PC-3 (cell line): Measurements from ENCODE around the gene C1orf52. TPM values are rescaled to one million over a fixed set of nuclear protein-coding genes. Genes with fewer than 3 reads are reported as not detected.
A peak's percentile ranks its signal among the peaks of the same experiment; 100 is the strongest.

Source experiments
- ATAC-seq: fragments of 200-7000 bp; cut with Tn5 transposase; 2 replicates; pipeline ENCODE4 v1.9.1; 2020; ENCODE audit warnings: mild to moderate bottlenecking, moderate library complexity
- BruUV-seq: library from RNA; stranded (reverse); fragments of 400-500 nt; replicated peaks from 2 replicates; lab custom pipeline; 2021; lab: Mats Ljungman, UMichigan
- CTCF ChIA-PET: fragments of 300-600 bp; sonication (Branson Sonifier 250); formaldehyde crosslinking; loops from one replicate; lab custom pipeline; 2022; ENCODE audit warnings: antibody characterized with exemption; lab: Charles Lee
- POLR2A ChIA-PET: fragments of 300-600 bp; sonication (Branson Sonifier 250); formaldehyde crosslinking; loops from one replicate; lab custom pipeline; 2022; ENCODE audit warnings: antibody characterized with exemption; ENCODE audit not compliant: unreplicated experiment; lab: Charles Lee
- DNase-seq: peaks from one replicate; pipeline ENCODE4 v3.0.0-alpha.2; 2015
- H2AFZ ChIP-seq: fragments of 300-600 bp; sonication (generic); 2 replicates; pipeline ENCODE4 v1.6.0; 2016; ENCODE audit warnings: antibody characterized with exemption, low read length
- H3F3A ChIP-seq: fragments of 300-600 bp; sonication (generic); one replicate; pipeline ENCODE4 v1.6.0; 2017; ENCODE audit warnings: antibody characterized with exemption, low read length, control low read depth, mild to moderate bottlenecking; ENCODE audit not compliant: unreplicated experiment
- H3K27ac ChIP-seq: fragments of 300-600 bp; sonication (generic); 2 replicates; pipeline ENCODE4 v1.5.1; 2016; ENCODE audit warnings: mild to moderate bottlenecking, low read length
- H3K27me3 ChIP-seq: fragments of 300-600 bp; sonication (generic); 2 replicates; pipeline ENCODE4 v1.6.1; 2016; ENCODE audit warnings: low read length, mixed read lengths
- H3K36me3 ChIP-seq: fragments of 300-600 bp; sonication (generic); 2 replicates; pipeline ENCODE4 v1.6.1; 2016; ENCODE audit warnings: low read depth, mixed run types, low read length, mixed read lengths
- H3K4me1 ChIP-seq: fragments of 300-600 bp; sonication (generic); 2 replicates; pipeline ENCODE4 v1.5.1; 2016; ENCODE audit warnings: low read length; ENCODE audit not compliant: insufficient read depth
- H3K4me2 ChIP-seq: fragments of 300-600 bp; sonication (generic); 2 replicates; pipeline ENCODE4 v1.6.0; 2016; ENCODE audit warnings: low read length
- H3K4me3 ChIP-seq: fragments of 300-600 bp; sonication (generic); 2 replicates; pipeline ENCODE4 v1.5.1; 2016; ENCODE audit warnings: mild to moderate bottlenecking, low read length, mixed read lengths
- H3K79me2 ChIP-seq: fragments of 300-600 bp; sonication (generic); 2 replicates; pipeline ENCODE4 v1.6.1; 2017; ENCODE audit warnings: low read length, mixed read lengths
- H3K9ac ChIP-seq: fragments of 300-600 bp; sonication (generic); 2 replicates; pipeline ENCODE4 v1.6.0; 2016; ENCODE audit warnings: mild to moderate bottlenecking, low read length
- H3K9me2 ChIP-seq: fragments of 300-600 bp; sonication (generic); replicated peaks from 2 replicates; pipeline ENCODE4 v1.6.1; 2016; ENCODE audit warnings: mixed run types, low read length, mixed read lengths
- H3K9me3 ChIP-seq: fragments of 300-600 bp; sonication (generic); 2 replicates; pipeline ENCODE4 v1.6.1; 2016; ENCODE audit warnings: low read length, mixed read lengths
- H4K20me1 ChIP-seq: fragments of 300-600 bp; sonication (generic); 2 replicates; pipeline ENCODE4 v1.6.1; 2016; ENCODE audit warnings: low read length, mixed read lengths
- EZH2 ChIP-seq: fragments of 300-600 bp; sonication (generic); IDR thresholded peaks from one replicate; pipeline ENCODE4 v1.6.1; 2017; ENCODE audit warnings: antibody characterized with exemption, mild to moderate bottlenecking, low read length; ENCODE audit not compliant: unreplicated experiment
- EZH2phosphoT487 ChIP-seq: fragments of 300-600 bp; sonication (generic); IDR thresholded peaks from 2 replicates; pipeline ENCODE4 v1.6.1; 2018; ENCODE audit warnings: mild to moderate bottlenecking, antibody characterized with exemption, low read length, borderline replicate concordance
- intact Hi-C: fragments of 100-400 bp; cut with micrococcal nuclease; formaldehyde crosslinking; loops from 2 replicates; pipeline ENCODE4 v1.9.0; 2023
- total RNA-seq: library from RNA; depleted of rRNA; stranded (reverse); fragments of >200 nt; gene quantifications from 2 replicates; pipeline ENCODE4 v1.2.3, GENCODE V29; 2014; rRNA removed
- TF ChIP-seq, protein P1 (sequence below): fragments of 300-600 bp; sonication (generic); conservative IDR thresholded peaks from 2 replicates; pipeline ENCODE4 v1.5.1; 2017; ENCODE audit warnings: antibody characterized with exemption, low read depth, mild to moderate bottlenecking, low read length

Gene C1orf52
- total RNA-seq, 1 experiment from 2014 or later, result 59.9 TPM

DNA sequence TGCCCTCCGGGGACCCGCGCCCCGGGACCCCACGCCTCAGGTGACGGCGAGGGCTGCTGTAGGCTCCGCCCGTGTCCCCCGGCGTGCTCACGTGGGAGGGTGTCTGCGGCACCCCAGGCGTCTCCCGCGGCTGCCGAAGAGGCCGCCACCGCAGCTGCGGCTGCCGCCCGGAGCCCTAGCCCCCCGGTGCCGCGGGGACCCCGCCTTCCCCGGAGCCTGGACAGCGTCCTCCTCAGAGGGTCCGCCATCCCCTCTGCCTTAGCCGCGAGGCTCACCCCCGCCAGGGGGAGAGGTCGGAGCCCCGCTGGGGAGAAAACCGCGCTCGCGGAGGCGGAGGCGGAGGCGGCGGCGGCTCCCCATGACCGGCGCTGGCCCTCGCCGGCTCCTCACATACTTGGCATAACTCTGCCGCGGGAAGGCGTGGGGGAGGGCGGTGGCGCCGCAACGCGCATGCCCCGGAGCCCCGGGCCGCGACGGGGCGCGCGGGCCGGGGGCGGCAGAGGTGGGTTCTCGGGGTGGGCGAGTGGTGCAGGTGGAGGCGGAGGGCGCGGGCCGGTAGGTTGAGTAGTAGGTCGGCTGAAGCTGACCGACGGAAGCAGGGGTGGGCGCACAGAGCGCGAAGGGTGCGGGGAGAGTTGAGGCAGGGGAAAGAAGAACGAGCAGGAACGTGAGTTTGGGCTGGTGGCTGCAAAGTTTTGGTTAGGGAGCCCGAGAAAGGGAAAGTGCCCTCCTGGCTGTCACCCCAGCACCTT lies 57.9 kb downstream of the C1orf52 start:
- TF ChIP-seq EZH2, result no peak
- TF ChIP-seq, protein P1, sequence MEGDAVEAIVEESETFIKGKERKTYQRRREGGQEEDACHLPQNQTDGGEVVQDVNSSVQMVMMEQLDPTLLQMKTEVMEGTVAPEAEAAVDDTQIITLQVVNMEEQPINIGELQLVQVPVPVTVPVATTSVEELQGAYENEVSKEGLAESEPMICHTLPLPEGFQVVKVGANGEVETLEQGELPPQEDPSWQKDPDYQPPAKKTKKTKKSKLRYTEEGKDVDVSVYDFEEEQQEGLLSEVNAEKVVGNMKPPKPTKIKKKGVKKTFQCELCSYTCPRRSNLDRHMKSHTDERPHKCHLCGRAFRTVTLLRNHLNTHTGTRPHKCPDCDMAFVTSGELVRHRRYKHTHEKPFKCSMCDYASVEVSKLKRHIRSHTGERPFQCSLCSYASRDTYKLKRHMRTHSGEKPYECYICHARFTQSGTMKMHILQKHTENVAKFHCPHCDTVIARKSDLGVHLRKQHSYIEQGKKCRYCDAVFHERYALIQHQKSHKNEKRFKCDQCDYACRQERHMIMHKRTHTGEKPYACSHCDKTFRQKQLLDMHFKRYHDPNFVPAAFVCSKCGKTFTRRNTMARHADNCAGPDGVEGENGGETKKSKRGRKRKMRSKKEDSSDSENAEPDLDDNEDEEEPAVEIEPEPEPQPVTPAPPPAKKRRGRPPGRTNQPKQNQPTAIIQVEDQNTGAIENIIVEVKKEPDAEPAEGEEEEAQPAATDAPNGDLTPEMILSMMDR, result no peak

DNA sequence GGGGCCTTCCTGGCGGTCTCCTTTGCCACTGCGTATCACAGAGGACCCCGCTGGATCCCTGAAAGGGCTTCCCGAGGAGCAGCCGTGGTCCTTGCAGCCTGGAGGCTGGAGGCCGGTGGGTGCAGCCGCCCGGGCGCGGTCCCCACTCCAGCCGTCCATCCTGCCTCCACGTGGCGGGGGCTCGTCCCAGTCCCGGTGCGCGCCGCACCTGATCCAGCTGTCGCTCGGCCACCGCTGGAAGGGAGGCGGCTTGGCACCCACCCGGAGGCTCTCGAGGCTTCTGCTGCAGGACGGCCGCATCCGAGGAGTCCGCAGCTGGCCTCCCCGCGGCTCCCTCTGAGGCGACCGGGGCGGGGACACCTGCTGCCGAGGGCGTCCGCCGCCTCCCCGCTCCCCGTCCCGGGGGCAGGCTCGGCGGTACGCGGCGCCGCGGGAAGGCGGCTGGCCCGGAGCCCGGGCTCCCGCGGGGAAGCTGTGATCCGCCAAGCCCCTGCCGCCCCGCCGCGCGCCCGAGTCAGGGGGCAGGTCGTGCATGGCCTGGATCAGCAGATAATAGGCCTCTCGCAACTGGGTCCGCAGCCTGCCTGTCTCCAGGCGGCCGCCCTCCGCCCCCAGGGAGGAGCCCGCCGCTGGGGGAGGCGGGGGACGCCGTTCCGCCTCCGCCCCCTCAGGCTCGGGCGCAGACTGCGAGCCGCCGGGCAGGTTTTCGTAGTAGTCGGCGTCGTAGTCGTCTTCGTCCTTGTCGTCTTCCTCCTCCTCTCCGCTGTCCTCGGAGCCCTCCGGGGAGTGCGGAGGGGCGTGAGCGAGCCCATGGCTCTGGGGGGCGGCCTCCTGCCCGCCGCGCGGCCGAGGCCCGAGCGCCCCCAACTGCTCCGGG lies 58.8 kb downstream of the C1orf52 start, which contains the start of gene SYDE2:
TSS of gene SYDE2 (minus strand) at position 554 of the 877 bp plus-strand sequence. CDS start at position 534, 20 bp downstream.
- no peak for TF ChIP-seq EZH2phosphoT487
- TF ChIP-seq EZH2, result no peak
- TF ChIP-seq, protein P1, result no peak
- H3K9me2 ChIP-seq, result no peaks in the 10 kb centered on the region
- intact Hi-C loops, result loop anchor here (5.0 kb wide), 4 partner anchors 42 to 97 kb away; partner anchors contain the start of gene C1orf52
- peaks cover 45% of the 10 kb centered on the region for H3K4me1 ChIP-seq
- H3K27ac ChIP-seq, result peak within 1 kb of the TSS; percentile 44
- ATAC-seq (peak; percentile 76), DNase-seq (peak; percentile 84)
- no peaks in the 10 kb centered on the region for H3F3A ChIP-seq
- H3K4me3 ChIP-seq, result peak within 1 kb of the TSS; percentile 79
- H3K9me3 ChIP-seq, result no peaks in the 10 kb centered on the region
- H3K36me3 ChIP-seq, result no peaks in the 10 kb centered on the region
- peak within 1 kb of the TSS; percentile 68 for H3K9ac ChIP-seq
- ChIA-PET CTCF (interaction anchor here (0.6 kb wide), 1 partner anchor 204 kb away, joined by 3 read pairs; no protein-coding TSS in a partner anchor), POLR2A (no interaction called here)
- H3K79me2 ChIP-seq, result peaks cover 45% of the 10 kb centered on the region
- no peaks in the 10 kb centered on the region for H3K27me3 ChIP-seq
- no TSS peak for BruUV-seq
- 0 out of 2 replicates have a peak, but pooled peaks cover 6% of the 10 kb centered on the region for H4K20me1 ChIP-seq
- peak within 1 kb of the TSS; percentile 80 for H3K4me2 ChIP-seq
- peak within 1 kb of the TSS; percentile 94 for H2AFZ ChIP-seq

More for the DNA sequence above, 57.9 kb downstream of the C1orf52 start:
- H3K9ac ChIP-seq, result peak overlapping the region; percentile 68
- H3K9me3 ChIP-seq, result no peaks in the 10 kb centered on the region
- H3K27me3 ChIP-seq, result no peaks in the 10 kb centered on the region
- CTCF ChIA-PET, result interaction anchor here (0.9 kb wide), 1 partner anchor 39 kb away, joined by 3 read pairs; no protein-coding TSS in a partner anchor
- peak overlapping the region; percentile 94 for H2AFZ ChIP-seq
- ATAC-seq, result peak; percentile 72
- H3K4me2 ChIP-seq, result peak overlapping the region; percentile 80
- H3K4me3 ChIP-seq, result peak overlapping the region; percentile 79
- H3K36me3 ChIP-seq, result no peaks in the 10 kb centered on the region
- H3K27ac ChIP-seq, result peak overlapping the region; percentile 44
- BruUV-seq, result no TSS peak
- peak; percentile 69 for DNase-seq
- intact Hi-C loops, result loop anchor here (5.0 kb wide), 4 partner anchors 41 to 96 kb away; partner anchors contain the start of gene C1orf52
- H3K9me2 ChIP-seq, result no peaks in the 10 kb centered on the region
- peaks cover 45% of the 10 kb centered on the region for H3K4me1 ChIP-seq
- H3K79me2 ChIP-seq, result peaks cover 37% of the 10 kb centered on the region
- no peaks in the 10 kb centered on the region for H3F3A ChIP-seq
- POLR2A ChIA-PET, result interaction anchor here (1.2 kb wide), 1 partner anchor 57 kb away, joined by 10 read pairs; no protein-coding TSS in a partner anchor
- 0 out of 2 replicates have a peak, but pooled peaks cover 6% of the 10 kb centered on the region for H4K20me1 ChIP-seq

Other genes starting within 250 kb of the C1orf52 start
- gene MCOLN3, start 211.2 kb downstream of the C1orf52 start, total RNA-seq, result 1.2 and 2.4 TPM in 2 replicates
- 4.4 and 6.8 TPM in 2 replicates for gene SYDE2, start 58.6 kb downstream of the C1orf52 start, total RNA-seq
- gene BCL10, start 17.0 kb upstream of the C1orf52 start, total RNA-seq, result 28.1 and 29.9 TPM in 2 replicates
- 65.9 and 68.2 TPM in 2 replicates for gene DDAH1, start 205.5 kb upstream of the C1orf52 start, total RNA-seq